GM12875 (cell line): ENCODE results near the gene FYN.

Experiments
- H3K4me3 ChIP-seq: one replicate; pipeline ENCODE4 v1.5.1; 2011; ENCODE audit warnings: low read depth, low read length, control low read depth
- TF ChIP-seq, protein P1 (sequence below): IDR thresholded peaks from 2 replicates; pipeline ENCODE4 v1.5.1; 2011; ENCODE audit warnings: low read depth, mild to moderate bottlenecking, control low read depth, inconsistent platforms, low read length, moderate library complexity, borderline replicate concordance; ENCODE audit not compliant: insufficient read depth

The FYN gene

DNA sequence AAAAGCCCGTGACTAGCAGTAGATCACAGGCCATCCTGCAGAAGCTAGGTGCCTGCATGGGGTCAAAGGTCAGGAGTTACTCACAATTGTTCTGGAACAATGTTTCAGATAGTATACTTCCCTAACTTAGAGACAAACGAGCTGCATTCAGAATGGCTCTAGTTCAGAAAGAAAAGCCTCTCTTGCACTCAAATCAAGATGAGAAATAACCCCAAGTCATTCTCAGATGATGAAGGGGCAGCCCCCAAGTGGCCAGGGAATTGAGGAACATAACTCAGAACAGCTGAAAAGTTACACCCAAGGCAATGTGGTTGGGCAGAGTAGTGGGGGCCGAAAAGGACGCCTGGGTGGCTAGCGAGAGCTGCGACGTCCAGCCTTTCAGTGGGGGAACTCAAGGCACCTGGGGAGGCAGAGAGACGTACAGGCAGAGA is 27.8 kb downstream of the FYN start:
- TF ChIP-seq, protein P1, sequence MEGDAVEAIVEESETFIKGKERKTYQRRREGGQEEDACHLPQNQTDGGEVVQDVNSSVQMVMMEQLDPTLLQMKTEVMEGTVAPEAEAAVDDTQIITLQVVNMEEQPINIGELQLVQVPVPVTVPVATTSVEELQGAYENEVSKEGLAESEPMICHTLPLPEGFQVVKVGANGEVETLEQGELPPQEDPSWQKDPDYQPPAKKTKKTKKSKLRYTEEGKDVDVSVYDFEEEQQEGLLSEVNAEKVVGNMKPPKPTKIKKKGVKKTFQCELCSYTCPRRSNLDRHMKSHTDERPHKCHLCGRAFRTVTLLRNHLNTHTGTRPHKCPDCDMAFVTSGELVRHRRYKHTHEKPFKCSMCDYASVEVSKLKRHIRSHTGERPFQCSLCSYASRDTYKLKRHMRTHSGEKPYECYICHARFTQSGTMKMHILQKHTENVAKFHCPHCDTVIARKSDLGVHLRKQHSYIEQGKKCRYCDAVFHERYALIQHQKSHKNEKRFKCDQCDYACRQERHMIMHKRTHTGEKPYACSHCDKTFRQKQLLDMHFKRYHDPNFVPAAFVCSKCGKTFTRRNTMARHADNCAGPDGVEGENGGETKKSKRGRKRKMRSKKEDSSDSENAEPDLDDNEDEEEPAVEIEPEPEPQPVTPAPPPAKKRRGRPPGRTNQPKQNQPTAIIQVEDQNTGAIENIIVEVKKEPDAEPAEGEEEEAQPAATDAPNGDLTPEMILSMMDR: no peak
- no peak overlapping the region for H3K4me3 ChIP-seq

DNA sequence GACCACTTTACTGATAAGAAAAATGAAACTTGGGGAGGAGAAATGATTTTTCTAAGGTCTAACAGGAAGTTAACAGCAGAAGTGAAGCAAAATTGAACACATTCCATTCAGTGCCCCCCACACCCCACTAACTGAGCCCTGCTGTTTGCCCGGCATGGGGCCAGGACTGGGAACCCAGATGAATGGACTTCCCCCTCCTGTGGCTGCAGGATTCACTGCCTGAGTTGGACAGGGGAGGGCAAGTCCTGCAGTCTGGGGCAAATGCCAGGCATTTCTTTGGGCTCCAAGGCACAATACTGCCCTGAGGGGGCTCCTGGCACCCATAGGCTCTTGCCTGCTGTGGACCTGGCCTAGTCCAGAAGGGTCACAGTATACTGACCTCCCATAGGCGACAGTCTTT is 28.3 kb downstream of the FYN start:
- TF ChIP-seq, protein P1: no peak
- H3K4me3 ChIP-seq: no peak overlapping the region

DNA sequence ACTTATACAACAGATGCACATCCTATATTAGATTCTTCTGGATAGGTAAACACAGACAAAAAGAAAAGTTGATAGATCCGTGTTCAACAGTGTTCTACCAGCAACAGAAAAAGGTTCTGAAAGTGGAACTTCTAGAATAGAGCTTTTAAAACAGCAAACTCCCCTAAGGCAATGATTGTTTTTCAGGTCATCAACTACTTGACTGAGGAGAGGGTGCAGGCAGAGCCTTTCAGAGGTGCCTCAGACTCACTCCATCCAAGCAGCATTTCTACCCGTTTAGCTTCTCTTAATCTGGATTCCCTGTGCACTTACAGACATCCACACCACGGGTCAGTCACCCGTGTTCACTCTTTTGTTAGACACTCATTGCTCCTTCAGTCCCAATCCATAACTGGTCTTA is 28.9 kb downstream of the FYN start:
- TF ChIP-seq, protein P1: no peak
- H3K4me3 ChIP-seq: no peak overlapping the region

DNA sequence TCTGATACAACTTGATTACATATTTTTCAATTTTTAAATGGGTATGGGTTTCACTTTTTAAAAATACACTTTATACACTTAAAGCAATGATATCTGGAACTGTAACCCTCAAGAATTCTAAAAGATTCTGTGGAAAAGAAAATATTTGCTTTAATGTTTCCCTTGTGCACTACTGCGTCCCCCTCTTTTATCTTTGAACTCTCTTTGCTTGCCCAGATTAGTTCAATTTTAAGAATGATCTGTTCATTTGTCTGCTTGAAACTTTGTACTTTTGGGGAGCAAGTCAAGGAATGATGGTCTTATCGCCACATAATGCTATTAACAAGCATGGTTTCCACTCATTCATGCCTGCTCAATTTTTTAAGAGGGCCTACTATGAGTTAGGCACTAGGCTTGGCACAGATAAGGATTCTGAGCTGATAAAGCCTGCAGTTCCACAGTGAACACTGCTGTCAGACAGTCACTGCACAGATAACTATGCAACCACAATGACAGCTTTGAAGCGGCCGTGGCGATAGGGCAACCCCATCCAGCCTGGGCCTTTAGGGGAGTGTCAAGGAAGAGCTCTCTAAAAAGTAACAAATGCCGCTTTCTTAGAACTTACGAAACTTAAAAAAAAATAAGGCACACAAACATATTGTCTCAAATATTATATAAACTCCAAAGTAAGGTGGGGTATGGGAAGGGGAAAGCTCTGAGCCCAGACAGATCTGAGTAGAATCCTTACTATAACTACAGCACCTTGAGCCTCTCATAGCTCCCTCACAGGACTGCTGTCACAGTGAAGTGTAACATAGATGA is 29.7 kb downstream of the FYN start:
- no peak overlapping the region for H3K4me3 ChIP-seq
- TF ChIP-seq, protein P1: no peak

DNA sequence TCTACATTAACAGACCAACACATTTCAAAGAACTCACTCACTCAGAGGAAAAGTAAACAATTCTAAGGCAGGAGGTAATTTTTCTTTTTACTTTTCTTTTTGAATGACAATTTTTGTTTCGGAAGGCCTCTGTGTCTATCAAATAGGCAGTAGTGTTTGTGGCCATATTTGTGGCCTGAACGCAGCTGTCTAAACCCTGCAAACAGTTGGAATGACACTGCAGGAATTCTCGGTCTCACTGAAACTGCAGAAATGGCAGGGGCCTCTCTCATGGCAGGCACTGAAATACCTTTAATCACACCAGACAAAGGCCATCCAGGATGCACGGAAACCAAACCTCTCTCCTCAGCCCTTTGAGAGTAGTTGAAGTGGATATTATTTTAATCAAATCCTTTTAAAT is 30.4 kb downstream of the FYN start:
- TF ChIP-seq, protein P1: no peak
- H3K4me3 ChIP-seq: no peak overlapping the region

DNA sequence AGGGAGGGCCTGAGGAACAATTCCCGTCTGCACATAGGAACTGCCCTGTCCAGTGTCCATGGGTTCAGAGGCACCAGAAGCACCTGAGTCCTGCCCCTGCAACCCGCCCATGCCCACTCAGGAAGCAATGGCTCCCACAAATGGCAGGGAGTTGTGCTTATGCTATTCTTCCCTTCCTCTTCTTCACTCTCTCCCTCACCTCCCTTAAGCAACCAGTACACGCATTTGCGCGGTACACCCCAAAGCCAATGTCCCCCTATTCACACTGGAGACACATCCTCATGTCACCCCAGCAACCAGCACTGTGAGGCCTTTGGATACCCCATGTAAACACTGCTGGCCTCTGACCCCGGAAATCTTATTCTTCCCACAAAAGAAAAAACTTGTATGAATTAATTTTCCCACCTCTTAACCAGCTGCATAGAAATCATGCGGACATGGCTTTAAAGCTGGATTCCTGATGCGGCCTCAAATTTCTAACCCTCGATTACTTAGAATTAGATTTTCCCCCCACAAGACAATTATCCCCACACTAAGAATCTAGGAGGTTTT is 30.9 kb downstream of the FYN start:
- no peak overlapping the region for H3K4me3 ChIP-seq
- TF ChIP-seq, protein P1: no peak

DNA sequence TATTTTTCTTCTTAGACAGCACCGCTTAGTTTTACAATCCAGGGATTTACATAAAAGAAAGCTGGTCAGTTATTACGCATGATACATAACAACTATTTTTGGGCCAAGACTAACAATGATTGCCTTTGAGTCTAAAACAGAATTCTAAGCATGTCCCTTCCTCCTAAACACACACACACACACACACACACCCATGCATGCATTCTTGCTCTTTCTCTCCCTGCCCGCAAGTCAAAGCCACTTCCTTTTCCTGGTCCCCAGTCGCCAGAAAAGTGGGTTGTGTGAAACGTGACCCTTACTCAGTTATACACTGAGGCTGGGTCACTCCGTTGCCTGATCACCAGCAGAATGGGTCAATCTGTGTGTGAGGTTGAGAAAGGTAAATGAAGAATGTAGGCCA is 31.4 kb downstream of the FYN start:
- TF ChIP-seq, protein P1: no peak
- no peak overlapping the region for H3K4me3 ChIP-seq
